NCI-H1694 (cell line): ENCODE data around the gene GUCD1.

Source experiments
- DNase-seq: peaks from one replicate; lab custom pipeline; 2025; lab: John Stamatoyannopoulos, UW

GUCD1 gene

DNA sequence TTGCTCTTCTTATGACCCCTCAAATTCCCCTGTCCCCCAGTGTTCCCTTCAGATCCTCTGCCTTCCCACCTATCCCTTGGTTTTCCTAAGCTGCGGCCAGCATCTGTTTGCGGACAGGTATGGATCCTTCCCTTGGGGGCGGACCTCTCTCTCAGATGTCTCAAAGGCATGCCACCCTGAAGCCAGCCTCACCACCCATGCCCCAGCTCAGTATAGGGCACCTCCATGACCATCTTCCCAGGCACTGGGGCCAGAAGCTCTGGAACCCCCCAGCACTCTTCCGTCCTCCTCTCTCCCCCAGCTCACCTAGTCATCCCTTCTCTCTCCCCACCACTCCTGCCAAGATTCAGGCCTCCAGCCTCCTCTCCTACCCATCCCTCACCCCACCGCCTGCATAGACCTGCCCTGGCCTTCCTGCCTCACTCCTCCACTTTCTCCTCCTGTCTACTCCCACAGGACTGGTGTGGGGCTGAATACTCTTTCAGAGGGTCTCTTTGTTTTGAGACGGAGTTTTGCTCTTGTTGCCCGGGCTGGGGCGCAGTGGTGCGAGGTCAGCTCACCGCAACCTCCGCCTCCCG is 35.7 kb upstream of the GUCD1 start:
- DNase-seq = no peak

DNA sequence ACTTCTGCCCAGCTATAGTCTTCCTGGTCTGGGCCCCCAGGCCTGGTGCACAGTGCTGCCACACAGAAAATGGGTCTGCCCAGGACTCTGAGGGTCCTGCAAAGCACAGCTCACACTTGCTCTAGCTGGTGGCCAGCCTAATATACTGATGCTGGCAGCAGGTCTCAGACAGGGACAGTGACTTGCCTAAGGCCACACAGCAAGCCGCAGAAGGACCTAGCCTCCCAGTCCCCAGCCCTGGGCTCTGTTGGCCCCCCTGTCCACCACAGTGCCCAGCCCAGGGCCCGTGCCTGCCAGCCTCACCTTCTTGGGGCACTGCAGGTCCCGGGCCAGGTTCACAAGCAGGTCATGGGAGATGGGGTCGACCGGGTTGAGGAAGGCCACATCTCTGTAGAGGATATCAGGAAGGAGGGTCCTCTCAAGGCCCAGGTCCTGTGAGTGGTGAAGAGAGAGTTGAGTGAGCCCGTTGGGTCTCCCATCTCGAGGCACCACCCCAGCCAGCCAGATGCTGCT is 34.6 kb upstream of the GUCD1 start:
- no peak for DNase-seq

DNA sequence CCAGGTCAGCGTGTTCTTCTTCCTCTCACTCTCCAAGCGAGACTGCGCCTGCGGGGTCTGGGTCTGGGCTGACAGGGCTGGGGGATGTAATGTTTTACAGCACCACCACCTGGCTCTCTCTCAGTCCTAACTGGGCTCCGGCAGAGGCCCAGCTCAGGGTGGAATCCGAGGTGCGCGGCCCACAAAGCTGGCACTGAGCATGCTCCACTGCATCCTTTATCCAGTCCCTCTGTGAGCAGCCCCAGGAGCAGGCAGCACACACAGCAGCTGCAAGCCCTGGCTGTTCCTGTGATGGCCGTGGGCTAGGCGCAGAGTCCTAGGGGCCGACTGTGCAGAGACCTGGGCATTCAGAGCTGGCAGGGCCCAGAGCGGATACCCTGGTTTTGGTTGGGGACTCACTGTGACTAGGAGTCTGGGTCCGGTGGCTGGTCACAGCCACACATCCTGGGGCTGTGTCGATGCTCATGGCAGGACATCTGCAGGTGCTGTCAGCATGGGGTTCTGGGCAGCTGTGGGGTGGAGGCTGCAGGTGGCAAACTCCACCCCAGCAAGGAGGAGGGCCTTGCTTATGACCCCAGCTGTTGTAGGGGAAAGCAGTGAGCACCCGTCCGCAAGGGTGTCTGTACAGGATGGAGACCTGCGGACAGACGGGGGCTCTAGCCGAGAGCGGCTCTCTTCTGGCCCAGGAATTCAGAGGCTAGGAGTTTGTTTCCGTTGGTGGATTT is 34.0 kb upstream of the GUCD1 start:
- DNase-seq = no peak

DNA sequence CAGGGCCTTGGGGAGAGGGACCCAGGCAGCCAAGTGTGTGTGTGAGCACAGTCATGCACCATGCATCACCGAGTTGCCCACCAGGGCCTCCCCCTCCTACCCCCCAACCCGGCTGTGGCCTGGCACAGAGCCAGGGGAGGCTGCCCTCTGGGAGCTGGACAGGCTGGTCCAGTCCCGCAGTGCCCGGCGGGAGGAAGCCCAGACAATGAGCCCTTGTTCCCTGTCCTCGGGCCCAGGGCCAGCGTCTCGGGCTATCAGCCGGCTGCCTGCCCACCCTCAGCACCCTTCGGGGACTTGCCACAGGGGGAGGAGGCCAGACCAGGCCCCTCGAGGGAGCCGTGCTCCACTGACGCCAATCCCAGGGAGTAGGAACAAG is 33.4 kb upstream of the GUCD1 start:
- no peak for DNase-seq

DNA sequence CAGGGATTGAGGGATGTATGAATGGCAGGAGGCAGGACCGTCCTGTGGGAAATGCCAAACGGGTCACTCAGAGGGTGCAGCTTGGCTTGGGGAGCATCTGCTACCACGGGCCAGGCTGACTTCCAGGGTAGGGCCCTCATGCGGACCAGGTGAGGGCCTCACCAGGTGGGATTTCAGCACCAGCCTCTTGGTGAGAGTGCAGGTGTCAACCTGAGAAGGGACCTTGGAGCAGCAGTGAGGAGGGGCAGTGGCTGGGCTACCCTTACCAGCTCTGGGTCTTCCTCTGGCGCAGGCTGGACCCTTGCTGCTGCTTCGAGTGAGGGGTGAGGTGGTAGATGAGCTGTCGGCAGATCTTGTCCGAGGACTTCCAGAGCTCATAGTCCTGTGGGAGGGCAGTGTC is 33.0 kb upstream of the GUCD1 start:
- DNase-seq = no peak

DNA sequence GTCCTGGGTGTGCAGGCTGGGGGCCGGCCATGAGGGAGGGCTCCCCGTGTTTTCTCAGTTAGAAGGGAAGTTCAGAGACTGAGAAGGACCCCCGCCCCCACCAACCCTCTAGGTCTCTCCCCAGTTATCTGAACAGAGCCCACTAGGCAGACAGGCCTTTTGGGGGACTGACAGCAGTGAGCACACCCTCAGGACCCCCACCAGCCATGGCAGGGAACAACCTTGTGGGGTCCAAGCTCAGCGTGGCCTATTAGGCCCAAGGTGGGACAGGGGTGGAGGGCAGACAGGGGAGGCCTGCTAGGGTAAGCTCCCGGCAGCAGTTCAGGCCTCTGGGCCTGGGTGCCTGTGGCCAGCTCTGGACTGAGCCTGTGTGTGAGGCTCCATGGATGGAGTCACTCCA is 32.3 kb upstream of the GUCD1 start:
- DNase-seq = no peak

DNA sequence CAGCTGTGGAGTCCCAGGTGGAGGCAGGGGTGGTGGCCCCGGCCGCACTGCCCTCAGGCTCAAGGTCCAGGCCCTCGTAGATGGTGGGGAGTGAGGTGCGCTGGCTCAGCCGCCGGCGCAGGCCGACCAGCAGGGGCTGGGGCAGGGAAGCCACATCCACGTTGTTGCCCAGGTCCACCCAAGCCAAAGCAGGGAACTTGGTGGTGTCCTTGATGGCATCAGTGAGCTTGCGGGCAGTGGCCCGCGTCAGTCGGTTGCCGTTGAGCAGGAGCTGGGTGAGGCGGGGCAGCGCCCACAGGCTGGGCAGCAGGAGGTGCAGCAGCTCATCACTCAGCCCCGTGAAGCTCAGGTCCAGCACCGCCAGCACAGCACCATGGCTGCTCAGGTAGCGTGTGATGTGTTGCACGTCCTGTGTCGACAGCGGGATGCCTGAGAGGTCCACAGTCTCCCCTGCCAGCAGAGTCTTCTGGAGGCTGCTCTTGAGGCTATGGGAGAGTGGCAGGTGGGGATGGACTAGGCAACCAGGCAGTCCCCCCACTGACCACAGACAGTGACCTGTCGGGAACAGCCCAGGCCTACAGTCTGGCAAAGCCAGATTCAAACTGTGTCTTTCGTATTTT is 31.1 kb upstream of the GUCD1 start:
- DNase-seq = no peak

DNA sequence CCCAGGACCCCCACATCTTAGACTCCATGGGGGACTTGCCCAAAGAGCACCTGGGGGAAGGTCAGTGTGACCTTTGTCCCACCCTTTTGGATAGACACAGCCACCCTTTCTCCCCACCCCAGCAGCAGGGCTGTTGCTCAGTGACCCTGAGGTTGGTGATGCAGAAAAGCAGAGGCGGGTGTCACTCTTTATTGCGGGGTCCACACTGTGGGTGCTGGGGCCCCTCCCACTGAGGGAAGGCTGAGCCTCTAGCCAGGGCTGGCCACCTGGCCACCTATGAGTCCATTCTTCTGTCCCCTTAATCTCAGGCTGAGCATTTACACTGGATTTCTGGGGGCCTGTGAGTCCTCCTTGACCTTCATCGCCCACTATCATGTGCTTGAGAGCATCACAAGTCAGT is 30.5 kb upstream of the GUCD1 start:
- no peak for DNase-seq

DNA sequence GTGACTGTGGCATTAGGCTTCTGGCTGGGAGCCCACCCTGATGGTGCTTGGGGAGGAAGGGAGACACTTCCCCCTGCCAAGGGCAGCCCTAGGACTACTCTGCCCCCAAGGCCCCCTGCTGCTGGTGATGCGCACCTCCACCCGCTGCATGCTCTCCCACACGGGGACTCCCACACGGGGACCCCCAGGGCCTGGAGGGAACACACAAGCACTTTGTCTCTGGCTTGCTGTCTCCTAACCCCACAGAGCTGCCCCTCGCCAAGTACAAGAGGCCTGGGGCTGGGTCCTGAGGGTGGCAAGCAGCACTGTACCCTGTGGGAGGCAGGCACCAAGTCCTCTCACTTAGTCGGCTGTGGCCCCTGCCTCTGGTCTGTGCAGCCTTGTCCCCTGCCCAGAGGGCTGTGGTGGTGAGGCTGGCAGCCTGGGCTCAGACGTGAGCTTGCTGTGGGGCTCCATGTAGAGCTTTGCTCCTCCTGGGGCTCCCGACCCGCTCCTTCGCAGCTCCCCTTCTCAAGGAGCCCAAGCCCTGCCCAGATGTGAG is 30.0 kb upstream of the GUCD1 start:
- no peak for DNase-seq

DNA sequence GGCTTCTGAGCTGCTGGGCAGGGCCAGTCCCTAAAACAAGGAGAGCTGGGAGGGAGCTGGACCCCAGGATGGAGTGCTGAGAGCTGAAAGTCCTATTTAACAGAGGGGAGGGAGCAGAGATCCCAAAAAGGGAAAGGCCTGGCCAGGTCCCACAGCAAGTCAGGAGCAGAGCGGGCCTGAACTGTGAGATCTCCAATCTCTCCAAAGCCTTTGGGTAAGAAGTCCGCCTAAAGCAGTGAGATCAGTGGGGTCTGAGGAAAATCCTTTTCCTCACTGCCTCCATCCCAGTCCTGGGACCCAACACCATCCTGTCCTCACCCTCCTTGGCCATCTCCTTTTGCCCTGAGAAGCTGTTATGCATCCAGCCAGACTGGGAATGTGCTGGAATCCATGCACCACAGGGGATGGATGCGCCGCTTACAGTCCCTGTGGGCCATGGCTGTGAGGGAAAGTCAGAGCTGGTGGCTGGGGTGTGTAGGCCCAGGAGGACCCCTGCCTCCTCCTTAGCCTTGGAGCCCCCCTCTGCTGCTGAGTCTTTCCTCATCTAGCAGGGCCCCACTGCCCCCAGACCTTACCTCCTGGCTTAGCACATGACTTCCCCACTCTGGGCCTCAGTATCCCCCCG is 29.3 kb upstream of the GUCD1 start:
- no peak for DNase-seq

DNA sequence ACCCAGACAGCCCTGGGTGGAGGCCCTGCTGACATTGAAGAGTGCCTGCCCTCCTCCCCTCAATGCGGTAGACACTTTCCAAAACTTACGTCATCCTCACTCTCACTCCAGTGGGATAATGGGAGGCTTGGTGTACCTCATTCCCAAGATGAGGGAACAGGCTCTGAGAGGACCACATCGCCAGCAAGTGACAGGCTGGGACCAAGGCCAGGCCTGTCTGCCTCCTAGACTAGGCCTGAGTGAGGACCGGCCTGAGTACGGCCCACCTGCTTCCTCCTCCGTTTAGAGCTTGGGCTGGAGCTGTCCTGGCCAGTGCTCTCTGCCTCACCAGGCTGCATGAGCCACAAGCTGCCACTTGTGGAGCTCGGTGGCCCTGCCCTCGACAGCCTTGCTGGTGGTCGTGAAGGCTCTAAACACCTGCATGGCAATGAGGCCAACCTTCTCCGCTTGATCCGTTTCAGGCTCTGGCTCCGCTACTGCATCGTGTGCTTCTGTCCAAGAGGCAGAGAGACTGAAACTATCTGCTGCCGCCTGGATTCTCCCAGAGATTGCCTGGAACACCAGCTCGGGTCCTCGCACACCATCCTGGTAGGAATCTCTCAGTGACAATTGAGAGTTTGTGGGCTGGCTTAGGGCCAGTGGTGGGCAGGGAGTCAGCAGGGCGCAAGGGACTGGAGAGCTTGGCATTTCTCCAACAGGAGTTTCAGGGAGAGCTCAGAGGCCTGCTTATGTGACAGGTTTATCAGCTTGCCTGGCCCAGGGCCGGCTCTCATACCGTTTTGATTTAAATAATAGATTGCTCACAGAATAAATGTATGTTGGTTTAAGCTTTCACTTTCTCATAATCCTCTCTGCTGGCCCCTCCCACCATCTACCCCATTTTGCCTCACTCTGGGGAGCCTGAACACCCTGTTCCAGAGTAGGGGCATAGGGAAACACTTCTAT is 28.6 kb upstream of the GUCD1 start:
- DNase-seq = peak; percentile 6

DNA sequence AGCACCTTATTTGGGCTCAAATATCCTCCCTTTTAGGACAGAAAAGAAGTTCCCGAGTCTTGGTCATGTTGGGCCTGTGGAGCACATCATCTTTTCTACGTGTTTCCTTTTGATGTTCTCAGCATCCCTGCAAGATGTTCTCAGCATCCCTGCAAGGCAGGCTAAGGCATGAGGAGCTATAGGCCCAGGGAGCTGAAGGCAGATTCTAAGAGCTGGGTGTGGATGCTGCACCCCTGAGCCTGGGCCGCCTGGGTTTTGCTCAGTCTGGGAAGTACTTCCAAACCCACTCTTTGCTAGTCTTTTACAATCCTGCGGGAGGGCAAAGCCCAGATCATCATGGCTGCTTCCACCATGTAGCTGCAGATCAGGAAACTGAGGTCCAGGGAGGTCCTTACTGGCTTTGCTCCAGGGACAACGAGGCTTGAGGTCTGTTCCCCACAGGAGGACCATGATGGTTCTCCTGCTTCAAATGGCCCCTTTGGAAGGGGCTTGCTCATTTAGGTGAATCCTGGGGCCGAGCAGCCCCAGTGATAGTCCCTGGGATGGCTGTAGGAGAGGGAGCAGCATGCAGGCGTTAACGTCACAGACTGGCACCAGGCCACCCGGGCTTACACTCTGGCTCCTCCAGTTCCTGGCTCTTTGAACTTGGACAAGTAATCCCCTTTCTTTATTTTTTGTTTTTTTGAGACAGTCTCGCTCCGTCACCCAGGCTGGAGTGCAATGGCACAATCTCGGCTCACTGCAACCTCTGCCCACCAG is 27.3 kb upstream of the GUCD1 start:
- no peak for DNase-seq

DNA sequence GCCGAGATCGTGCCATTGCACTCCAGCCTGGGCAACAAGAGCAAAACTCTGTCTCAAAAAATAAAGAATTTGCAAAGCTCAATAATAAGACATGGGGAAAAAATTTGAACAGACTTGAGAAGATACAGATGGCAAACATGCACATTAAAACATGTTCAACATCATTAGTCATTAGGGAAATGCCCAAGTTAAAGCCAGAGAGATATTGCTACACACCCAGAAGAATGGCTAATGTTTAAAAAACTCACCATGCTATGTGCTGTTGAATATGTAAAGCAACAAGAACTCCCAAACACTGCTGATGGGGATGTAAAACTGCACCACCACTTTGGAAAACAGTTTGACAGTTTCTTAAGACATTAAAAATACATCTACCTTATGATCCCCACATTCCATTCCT is 25.3 kb upstream of the GUCD1 start:
- DNase-seq = no peak

DNA sequence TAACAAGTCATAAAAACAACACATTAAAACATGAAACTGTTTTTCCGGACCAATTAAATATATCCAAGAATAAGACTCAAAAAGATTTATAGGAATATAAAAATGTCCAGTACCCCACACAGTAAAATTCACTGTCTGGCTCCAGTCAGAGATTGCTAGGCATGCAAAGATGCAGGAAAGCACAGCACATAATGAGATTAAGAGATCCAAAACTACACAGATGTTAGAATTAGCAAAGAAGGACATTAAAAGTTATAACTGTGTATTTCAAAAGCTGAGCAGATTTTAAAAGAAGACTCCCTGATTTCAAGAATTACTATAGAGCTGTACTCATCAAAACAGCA is 24.3 kb upstream of the GUCD1 start:
- DNase-seq = no peak

DNA sequence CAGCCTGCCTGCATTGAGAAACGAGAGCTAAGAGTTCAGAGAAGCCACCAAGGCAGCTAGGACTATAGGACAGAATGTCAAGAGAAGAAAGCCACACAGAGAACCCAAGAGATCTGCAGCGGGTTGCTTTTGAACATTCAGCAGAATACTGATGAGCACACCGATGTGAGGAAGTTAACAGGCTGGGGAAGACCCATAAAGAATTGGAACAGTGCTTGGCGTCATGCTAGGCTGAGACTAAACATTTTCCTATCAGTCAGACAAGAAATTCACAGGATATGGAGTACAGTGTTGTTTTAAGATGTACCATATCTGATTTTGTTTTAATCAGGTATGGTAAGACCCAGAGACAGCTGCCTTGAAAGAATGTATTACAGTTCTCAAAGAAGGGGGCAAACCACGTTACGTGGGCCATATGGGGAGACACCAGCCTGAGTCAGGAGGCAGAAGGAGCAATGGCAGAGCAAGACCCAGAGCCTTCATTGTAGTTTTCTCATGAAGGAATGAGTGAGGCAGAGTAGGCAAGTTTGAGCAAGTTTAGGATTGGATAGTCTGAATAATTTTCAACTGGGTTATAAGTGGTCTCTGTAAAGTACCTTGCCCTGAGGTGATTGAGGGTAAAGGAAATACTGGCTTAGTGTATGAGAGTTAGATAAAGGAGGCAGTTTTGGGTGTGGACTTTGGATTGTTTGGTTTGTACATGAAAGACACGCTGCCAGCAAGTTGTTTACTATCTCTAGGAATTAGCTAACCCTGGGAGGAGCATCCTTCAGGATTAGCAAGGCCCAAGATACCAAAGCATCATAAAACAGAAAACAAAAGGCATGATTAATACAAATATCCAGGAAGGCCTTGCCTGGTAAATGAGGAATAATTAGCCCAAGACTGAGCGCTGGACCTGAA is 23.7 kb upstream of the GUCD1 start:
- DNase-seq = no peak

DNA sequence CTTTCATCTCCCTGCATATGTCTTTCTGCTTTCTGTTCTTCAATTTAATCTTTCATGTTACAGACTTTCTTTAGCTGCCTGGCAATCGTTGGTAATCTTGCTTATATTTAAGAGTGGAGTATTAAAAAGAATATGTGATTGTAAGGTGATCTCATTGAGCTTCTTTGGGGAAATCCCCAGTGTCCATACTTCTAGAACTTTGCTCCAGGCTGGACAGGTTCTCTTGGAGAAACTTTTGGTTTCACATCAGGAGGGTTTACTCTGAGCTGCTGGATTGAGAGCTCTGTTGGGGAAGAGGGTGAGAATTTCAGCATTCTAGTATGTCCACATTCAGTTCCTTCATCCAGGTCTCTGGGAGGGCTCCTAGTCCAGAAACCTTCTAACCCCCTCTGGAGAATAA is 21.8 kb upstream of the GUCD1 start:
- no peak for DNase-seq

DNA sequence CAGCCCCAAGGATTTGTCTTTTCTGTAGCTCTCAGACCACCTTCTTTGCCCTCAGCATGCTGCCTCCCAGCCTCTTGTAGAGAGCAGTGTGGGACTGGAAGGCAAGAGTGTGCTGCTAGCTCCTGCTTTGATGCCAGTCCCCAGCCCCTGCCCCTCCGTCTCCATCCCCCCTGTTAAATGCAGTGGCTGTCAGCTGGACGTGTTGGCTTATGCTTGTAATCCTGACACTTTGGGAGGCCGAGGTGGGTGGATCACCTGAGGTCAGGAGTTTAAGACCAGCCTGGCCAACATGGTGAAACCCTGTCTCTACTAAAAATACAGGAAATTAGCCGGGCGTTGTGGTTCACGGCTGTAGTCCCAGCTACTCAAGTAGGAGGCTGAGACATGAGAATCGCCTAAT is 16.3 kb upstream of the GUCD1 start:
- no peak for DNase-seq

DNA sequence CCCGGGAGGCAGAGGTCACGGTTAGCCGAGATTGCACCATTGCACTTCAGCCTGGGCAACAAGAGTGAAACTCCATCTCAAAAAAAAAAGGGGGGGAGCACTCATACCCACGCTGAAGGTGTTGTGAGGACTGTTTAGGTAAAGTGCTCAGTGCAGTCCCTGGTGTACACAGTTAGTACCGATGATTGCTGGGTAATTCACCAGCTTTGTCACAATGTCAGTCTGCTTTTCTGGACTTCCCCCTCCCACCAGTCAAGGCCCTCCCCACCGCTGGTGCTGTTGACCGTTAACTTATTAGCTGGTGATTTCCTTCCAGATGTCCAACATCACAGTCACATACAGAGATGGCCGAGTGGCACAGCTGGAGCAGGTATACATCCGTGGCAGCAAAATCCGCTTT is 12.7 kb upstream of the GUCD1 start:
- DNase-seq = no peak

DNA sequence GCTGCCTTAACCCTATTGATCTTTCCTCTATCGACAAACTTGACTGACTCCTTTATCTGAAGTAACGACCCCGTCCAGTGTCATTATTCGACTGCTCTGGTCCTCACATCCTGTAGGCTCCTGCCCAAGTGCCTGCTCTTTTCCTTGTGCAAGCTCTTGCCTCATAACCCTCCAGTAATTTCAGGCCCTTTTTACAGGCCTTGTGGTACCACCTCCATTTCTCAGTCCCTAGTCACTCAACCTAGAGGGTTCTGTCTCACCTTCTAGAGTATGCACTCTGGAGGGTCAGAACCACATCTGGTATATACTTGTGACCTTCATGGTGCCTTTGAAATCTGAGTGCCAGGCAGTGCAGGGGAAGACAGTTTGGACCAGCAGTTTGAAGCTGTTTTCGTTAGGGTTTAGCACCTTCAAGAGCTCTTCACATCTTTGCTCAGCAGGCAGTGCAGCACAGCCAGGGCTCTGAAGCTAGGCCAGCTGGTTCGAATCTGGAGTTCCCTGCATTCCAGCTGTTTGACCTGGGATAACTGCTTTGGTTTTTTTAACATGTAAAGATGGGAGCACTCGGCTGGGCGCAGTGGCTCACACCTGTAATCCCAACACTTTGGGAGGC is 12.1 kb upstream of the GUCD1 start:
- DNase-seq = no peak

DNA sequence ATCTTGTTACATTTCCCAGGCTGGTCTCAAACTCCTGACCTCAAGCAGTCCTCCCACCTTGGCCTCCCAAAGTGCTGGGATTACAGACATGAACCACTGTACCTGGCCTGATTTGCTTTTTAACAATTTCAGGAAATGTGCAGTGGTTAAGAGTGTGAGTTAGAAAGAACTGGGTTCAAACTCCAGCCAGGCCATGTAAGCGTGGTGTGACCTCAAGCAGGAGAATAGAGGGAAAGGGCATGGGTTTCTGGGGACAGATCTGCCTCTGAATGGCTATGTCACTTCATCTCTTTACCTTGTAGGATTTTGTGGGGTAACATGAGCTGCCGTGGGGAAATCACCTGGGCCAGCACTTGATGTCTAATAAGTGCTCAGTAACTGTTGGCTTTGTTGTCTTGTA is 10.1 kb upstream of the GUCD1 start:
- no peak for DNase-seq
